HG03159 (cell line): Measurements from ENCODE around the gene SH3TC1.
A peak's percentile ranks its signal among the peaks of the same experiment; 100 is the strongest.

Source experiments
- ATAC-seq: cut with Tn5 transposase; IDR thresholded peaks from one replicate; pipeline ENCODE4 v1.9.1; 2021; ENCODE audit warnings: mild to moderate bottlenecking, moderate library complexity; ENCODE audit not compliant: unreplicated experiment

The SH3TC1 gene

DNA sequence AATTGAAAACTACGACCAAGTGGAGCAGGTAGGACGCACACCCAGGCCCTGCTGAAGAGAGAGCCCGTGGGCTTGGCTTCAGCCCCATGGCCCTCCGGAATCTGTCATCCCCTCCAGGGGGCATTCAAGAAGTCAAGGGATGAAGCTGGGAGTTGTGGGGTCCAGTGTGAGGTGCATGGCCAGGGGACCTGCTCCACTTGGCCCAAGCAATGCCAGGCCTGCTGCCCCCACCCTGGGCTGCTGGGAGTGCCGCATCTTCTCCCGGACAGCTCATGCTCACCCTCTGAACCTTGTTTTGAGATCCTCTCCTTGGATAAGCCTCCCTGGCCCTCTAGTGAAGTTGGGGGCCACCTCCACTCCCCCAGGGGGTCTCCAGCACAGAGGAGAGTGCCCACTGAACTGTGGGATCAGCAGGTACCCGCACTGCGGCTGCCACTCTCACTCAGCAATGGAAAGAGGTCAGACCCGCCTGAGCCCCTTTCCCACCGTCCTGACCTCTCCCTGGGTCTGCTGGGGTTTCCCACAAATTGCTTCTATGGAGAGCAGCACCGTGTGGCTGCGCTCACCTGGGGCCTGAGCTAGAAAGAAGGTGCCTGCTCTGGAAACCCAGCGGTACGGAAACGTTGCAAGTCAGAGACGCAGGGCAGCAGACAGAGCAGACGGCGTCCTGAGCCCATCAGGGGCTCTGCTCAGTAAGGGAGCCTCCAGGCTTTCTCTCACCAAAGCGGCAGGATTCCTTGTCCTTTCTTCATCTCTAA, 35.5 kb upstream of the SH3TC1 start:
- no peak for ATAC-seq

- no peak for ATAC-seq
Measured at GRCh38 chr4:8164194-8164565, 34.9 kb upstream of the SH3TC1 start.

DNA sequence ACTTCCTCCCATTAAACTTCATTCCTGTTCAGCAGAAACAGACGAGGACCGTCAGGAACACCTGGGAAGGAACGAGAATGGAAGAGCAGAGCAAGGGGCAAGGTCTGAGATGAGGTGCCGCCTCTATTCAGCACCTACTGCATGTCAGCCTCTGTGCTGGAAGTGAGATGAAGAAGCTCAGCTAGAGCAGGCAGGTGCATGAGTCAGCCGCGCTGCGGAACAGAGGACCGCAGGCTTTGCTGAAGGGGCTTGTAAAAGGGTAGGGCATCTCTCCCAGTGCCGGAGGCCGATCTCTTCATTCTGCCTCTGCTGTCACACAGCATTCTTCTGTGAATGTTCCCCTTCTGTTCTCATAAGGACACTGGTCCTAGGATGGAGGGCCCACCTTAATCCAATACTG, 34.4 kb upstream of the SH3TC1 start:
- no peak for ATAC-seq

DNA sequence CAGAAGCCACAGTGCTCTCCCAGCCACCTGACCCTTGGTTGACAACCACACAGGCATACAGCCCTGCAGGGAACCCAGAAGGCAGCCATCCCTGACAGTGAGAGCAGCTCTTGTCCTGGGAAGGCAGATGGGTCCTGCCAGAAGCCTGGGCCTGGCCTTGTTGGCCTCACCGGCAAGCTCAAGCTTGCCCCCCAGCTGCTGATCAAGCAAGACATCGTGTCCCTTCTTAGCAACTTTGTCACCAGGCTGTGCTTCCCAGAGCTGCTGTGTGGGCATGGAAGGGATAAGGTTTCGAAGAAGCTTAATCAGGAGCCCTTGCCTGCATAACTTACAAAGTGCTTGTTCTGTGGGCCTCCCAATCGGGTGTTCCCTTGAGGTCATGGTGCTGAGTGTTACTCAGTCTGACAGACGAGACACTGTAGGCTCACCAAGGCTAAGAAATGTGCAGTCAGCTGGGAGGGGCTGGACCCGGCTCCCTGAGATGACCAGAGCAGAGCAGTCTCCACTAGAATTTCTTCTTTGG, 33.7 kb upstream of the SH3TC1 start:
- no peak for ATAC-seq

DNA sequence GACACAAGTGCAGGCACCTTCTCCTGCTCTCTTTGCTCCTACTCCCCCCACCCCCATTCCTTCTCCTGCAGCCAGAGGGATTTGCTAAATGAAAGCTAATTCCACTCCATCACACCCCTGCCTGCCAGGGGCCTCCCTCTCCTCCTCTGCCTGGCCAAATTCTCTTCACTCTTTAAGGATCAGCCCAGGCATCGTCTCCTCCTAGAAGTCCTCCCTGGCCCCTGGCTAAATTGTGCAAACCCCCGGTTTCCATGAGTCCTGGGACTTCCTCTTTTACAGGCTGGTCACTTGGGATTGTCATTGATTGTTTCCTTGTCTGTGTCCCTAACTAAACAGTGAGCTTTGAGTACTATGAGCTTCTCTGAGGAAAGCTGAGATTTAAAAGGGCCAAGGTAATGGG, 31.8 kb upstream of the SH3TC1 start:
- ATAC-seq = no peak

DNA sequence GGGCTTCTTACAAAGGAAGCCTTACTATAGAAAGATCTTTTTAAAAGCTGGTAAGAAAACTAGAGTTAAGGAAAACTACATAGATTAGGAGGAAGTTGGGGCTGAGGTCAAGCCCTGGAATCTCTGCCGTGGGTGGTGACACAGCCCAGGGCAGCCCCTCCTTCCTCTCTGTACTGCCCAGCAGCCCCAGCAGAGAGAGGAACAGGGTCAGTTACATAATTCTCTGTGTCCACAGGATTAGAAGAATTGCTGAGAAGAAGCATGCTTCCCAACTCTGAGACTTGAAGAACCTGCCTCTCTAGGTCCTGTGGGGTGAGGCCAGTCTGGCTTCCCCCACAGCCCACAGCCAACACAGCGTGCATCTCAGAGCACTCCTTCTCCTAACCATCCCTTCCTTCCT, 31.3 kb upstream of the SH3TC1 start:
- ATAC-seq = no peak

DNA sequence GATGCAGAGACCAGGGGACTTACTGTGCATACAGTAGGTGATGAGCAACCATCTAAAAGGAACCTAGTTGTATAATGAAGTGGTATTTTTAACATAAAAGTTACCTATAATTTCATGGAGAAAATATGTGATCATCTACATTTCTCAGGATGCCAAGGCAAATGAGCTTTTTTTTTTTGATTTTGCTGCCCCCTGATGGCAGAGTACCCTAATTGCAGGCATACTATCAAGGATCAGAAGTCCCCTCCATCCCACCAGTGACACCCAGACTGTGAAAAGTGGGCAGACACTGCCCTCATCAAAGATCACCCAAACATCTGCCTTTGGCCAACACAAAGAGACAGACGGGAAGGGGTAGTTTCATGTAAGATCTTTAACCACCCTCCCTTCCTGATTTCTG, 30.9 kb upstream of the SH3TC1 start:
- no peak for ATAC-seq

- no peak for ATAC-seq
Measured at GRCh38 chr4:8168832-8169598, 30.1 kb upstream of the SH3TC1 start.

- no peak for ATAC-seq
Measured at GRCh38 chr4:8169763-8170162, 29.3 kb upstream of the SH3TC1 start.

GRCh38 chr4:8170341-8170740, 28.7 kb upstream of the SH3TC1 start:
- ATAC-seq = no peak

DNA sequence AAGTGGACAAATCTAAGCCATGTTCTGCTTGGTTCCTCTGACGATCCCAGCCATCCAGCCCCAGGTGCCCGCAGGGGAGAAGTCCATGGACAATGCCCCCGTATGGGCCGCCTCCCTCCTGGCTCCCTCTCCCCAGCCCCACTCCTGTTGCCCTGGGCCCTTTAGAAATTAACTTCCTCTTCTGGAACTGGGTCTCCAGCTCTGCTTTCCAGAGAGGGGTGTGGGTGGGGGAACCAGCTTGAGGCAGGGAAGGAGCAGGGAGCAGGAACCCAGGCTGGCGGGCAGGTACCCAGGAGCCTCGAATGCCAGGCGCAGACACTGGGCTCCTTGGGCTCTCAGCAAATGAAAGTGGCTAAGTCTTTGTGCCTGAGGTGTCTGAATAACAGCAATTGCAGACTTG, 27.8 kb upstream of the SH3TC1 start:
- ATAC-seq = no peak

- ATAC-seq = peak; percentile 66
Measured at GRCh38 chr4:8171984-8172924, 26.8 kb upstream of the SH3TC1 start.

GRCh38 chr4:8173492-8174242, 25.4 kb upstream of the SH3TC1 start:
- no peak for ATAC-seq

GRCh38 chr4:8174970-8175369, 24.1 kb upstream of the SH3TC1 start:
- ATAC-seq = no peak

DNA sequence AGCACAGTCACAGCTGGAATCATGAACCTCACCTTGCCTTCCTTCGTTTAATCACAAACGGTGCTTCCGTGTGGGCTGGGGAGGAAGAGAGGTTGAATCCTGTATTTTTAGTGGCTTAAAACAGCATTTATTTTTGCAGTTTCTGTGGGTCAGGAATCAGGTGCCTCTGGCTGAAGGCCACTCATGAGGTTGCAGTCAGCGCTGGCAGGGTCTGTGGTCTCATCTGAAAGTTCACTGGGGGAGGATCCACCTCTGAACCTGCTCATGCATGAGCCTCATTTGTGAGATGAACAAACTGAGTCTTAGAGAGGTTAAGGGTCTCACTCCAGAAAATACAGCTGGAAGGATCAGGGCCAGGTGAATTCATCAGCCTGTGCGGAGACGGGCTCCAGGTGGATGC, 23.4 kb upstream of the SH3TC1 start:
- ATAC-seq = no peak

GRCh38 chr4:8176547-8177399, 22.3 kb upstream of the SH3TC1 start:
- ATAC-seq = peak; percentile 77

- ATAC-seq = no peak
Measured at GRCh38 chr4:8177552-8177951, 21.5 kb upstream of the SH3TC1 start.

DNA sequence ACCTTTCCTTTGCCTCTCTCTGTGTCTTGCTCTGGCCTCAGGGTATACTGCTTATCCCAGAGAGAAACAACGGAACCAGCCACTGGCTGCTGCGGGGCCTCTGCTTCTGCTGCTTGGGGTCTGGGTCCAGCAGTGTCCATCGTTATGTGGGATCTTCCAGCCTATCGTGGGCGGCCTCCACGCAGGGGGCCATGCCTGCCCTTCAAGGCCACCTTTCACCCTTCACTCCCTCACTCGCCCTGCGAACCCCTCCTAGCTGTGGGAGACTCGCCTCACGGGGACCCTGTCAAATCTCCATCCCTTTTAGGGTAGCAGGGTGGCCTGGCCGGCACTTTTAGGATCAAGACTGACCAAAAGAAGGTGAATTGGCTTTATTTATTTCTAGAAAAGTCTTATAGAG, 21.1 kb upstream of the SH3TC1 start:
- no peak for ATAC-seq

DNA sequence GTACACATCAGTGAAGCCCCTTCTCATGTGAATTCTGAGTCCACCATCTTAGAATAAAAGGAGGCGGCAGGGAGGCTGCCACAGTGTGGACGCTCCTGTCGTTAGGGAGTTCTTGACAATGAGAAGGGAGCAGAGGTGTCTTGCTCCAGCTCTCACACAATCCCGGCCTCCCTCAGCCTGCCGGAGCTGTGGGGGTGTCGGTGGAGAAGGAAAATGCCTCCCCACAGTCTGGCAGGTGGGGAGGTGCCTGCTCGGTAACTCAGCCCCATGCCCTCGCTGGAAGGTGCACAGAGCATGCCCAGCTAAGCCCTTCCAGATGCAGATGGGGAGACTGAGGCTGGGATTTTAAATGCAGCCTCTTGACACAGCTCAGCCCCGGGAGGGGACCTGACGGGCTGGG, 20.0 kb upstream of the SH3TC1 start:
- no peak for ATAC-seq

DNA sequence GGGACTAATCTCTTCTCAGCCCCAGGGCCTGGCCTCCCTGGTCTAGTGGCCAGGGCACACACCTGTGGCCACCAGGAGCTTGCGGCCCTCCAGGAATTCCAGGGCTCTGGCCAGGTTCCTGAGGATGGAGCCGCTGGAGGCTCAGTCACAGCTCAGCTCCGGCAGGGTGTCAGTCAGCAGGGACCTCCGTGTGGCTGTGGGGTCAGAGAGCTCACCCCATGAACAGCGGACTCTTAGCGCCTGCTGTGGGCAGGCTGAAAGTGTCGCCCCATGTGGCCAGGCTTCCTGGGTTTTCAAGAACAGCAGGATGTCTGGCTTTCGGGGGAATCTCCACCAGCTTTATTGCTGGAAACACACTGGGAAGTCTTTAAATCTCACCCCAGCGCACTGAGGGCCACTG, 19.3 kb upstream of the SH3TC1 start:
- no peak for ATAC-seq
